ENCODE results near the gene ST6GALNAC3. TPM values are rescaled to one million over a fixed set of nuclear protein-coding genes. Genes with fewer than 3 reads are reported as not detected.

Gene ST6GALNAC3
- total RNA-seq, 1 experiment from 2014 or later, result 4.8 TPM

- no peak overlapping the region for H3K9ac ChIP-seq (ENCODE audit: low read length)
- H2AFZ ChIP-seq (ENCODE audit: low read length), result no peak overlapping the region
- DNase-seq, result no peak
- no peaks in the 10 kb centered on the region for H4K20me1 ChIP-seq (ENCODE audit: insufficient read depth, low read depth, low read length)
- no peaks in the 10 kb centered on the region for H3K9me2 ChIP-seq (replicated peaks; ENCODE audit: insufficient read depth, low read length)
- H3K9me3 ChIP-seq (ENCODE audit: low read length), result no peaks in the 10 kb centered on the region
- H3K27ac ChIP-seq (ENCODE audit: low read length), result no peak overlapping the region
- H3K4me2 ChIP-seq (ENCODE audit: low read depth, low read length, poor library complexity, severe bottlenecking), result no peak overlapping the region
- no peak overlapping the region for H3K4me3 ChIP-seq (ENCODE audit: low read length)
- H3K4me1 ChIP-seq (ENCODE audit: low read length), result peaks cover 9% of the 10 kb centered on the region
- H3K79me2 ChIP-seq (ENCODE audit: low read length), result no peaks in the 10 kb centered on the region
- no peaks in the 10 kb centered on the region for H3K36me3 ChIP-seq (ENCODE audit: insufficient read depth, low read length)
- no peaks in the 10 kb centered on the region for H3K27me3 ChIP-seq (ENCODE audit: low read length)
These were observed 5.1 kb downstream of the ST6GALNAC3 start for GRCh38 chr1:76079475-76080227.

GRCh38 chr1:76080552-76081079 lies 6.1 kb downstream of the ST6GALNAC3 start:
- no peak overlapping the region for H3K4me3 ChIP-seq (ENCODE audit: low read length)
- no peak overlapping the region for H3K27ac ChIP-seq (ENCODE audit: low read length)
- no peaks in the 10 kb centered on the region for H4K20me1 ChIP-seq (ENCODE audit: insufficient read depth, low read depth, low read length)
- DNase-seq, result no peak
- no peaks in the 10 kb centered on the region for H3K9me2 ChIP-seq (replicated peaks; ENCODE audit: insufficient read depth, low read length)
- no peak overlapping the region for H2AFZ ChIP-seq (ENCODE audit: low read length)
- no peak overlapping the region for H3K4me2 ChIP-seq (ENCODE audit: low read depth, low read length, poor library complexity, severe bottlenecking)
- H3K27me3 ChIP-seq (ENCODE audit: low read length), result no peaks in the 10 kb centered on the region
- H3K9me3 ChIP-seq (ENCODE audit: low read length), result no peaks in the 10 kb centered on the region
- no peaks in the 10 kb centered on the region for H3K36me3 ChIP-seq (ENCODE audit: insufficient read depth, low read length)
- peaks cover 5% of the 10 kb centered on the region for H3K4me1 ChIP-seq (ENCODE audit: low read length)
- H3K79me2 ChIP-seq (ENCODE audit: low read length), result no peaks in the 10 kb centered on the region
- no peak overlapping the region for H3K9ac ChIP-seq (ENCODE audit: low read length)

GRCh38 chr1:76082062-76082461 lies 7.5 kb downstream of the ST6GALNAC3 start:
- no peak overlapping the region for H3K9ac ChIP-seq (ENCODE audit: low read length)
- no peak overlapping the region for H3K4me2 ChIP-seq (ENCODE audit: low read depth, low read length, poor library complexity, severe bottlenecking)
- H3K27me3 ChIP-seq (ENCODE audit: low read length), result no peaks in the 10 kb centered on the region
- no peak overlapping the region for H3K4me3 ChIP-seq (ENCODE audit: low read length)
- H3K4me1 ChIP-seq (ENCODE audit: low read length), result no peaks in the 10 kb centered on the region
- DNase-seq, result no peak
- no peaks in the 10 kb centered on the region for H3K36me3 ChIP-seq (ENCODE audit: insufficient read depth, low read length)
- no peaks in the 10 kb centered on the region for H3K9me2 ChIP-seq (replicated peaks; ENCODE audit: insufficient read depth, low read length)
- no peaks in the 10 kb centered on the region for H4K20me1 ChIP-seq (ENCODE audit: insufficient read depth, low read depth, low read length)
- H3K27ac ChIP-seq (ENCODE audit: low read length), result no peak overlapping the region
- no peaks in the 10 kb centered on the region for H3K9me3 ChIP-seq (ENCODE audit: low read length)
- H3K79me2 ChIP-seq (ENCODE audit: low read length), result no peaks in the 10 kb centered on the region
- H2AFZ ChIP-seq (ENCODE audit: low read length), result no peak overlapping the region

GRCh38 chr1:76083189-76083588 lies 8.6 kb downstream of the ST6GALNAC3 start:
- Histone ChIP-seq H3K4me1 (ENCODE audit: low read length) (no peaks in the 10 kb centered on the region), H3K9me2 (replicated peaks; ENCODE audit: insufficient read depth, low read length) (no peaks in the 10 kb centered on the region), H3K4me2 (ENCODE audit: low read depth, low read length, poor library complexity, severe bottlenecking) (no peak overlapping the region), H2AFZ (ENCODE audit: low read length) (no peak overlapping the region), H3K27ac (ENCODE audit: low read length) (no peak overlapping the region), H3K79me2 (ENCODE audit: low read length) (no peaks in the 10 kb centered on the region), H3K36me3 (ENCODE audit: insufficient read depth, low read length) (no peaks in the 10 kb centered on the region), H3K9ac (ENCODE audit: low read length) (no peak overlapping the region), H3K9me3 (ENCODE audit: low read length) (no peaks in the 10 kb centered on the region), H4K20me1 (ENCODE audit: insufficient read depth, low read depth, low read length) (no peaks in the 10 kb centered on the region), H3K27me3 (ENCODE audit: low read length) (no peaks in the 10 kb centered on the region), H3K4me3 (ENCODE audit: low read length) (no peak overlapping the region)
- no peak for DNase-seq

- no peak overlapping the region for H3K27ac ChIP-seq (ENCODE audit: low read length)
- H3K4me2 ChIP-seq (ENCODE audit: low read depth, low read length, poor library complexity, severe bottlenecking), result no peak overlapping the region
- H3K4me3 ChIP-seq (ENCODE audit: low read length), result no peak overlapping the region
- no peaks in the 10 kb centered on the region for H3K79me2 ChIP-seq (ENCODE audit: low read length)
- no peaks in the 10 kb centered on the region for H3K4me1 ChIP-seq (ENCODE audit: low read length)
- H3K9me3 ChIP-seq (ENCODE audit: low read length), result no peaks in the 10 kb centered on the region
- no peaks in the 10 kb centered on the region for H4K20me1 ChIP-seq (ENCODE audit: insufficient read depth, low read depth, low read length)
- H3K36me3 ChIP-seq (ENCODE audit: insufficient read depth, low read length), result no peaks in the 10 kb centered on the region
- H3K27me3 ChIP-seq (ENCODE audit: low read length), result no peaks in the 10 kb centered on the region
- no peaks in the 10 kb centered on the region for H3K9me2 ChIP-seq (replicated peaks; ENCODE audit: insufficient read depth, low read length)
- no peak overlapping the region for H2AFZ ChIP-seq (ENCODE audit: low read length)
- no peak overlapping the region for H3K9ac ChIP-seq (ENCODE audit: low read length)
- no peak for DNase-seq
These were observed 9.6 kb downstream of the ST6GALNAC3 start for GRCh38 chr1:76084029-76084627.

- DNase-seq, result no peak
- no peaks in the 10 kb centered on the region for H3K36me3 ChIP-seq (ENCODE audit: insufficient read depth, low read length)
- no peaks in the 10 kb centered on the region for H3K27me3 ChIP-seq (ENCODE audit: low read length)
- no peak overlapping the region for H3K27ac ChIP-seq (ENCODE audit: low read length)
- H3K9ac ChIP-seq (ENCODE audit: low read length), result no peak overlapping the region
- no peaks in the 10 kb centered on the region for H3K9me3 ChIP-seq (ENCODE audit: low read length)
- no peak overlapping the region for H2AFZ ChIP-seq (ENCODE audit: low read length)
- no peaks in the 10 kb centered on the region for H3K4me1 ChIP-seq (ENCODE audit: low read length)
- no peaks in the 10 kb centered on the region for H3K79me2 ChIP-seq (ENCODE audit: low read length)
- H3K4me3 ChIP-seq (ENCODE audit: low read length), result no peak overlapping the region
- no peaks in the 10 kb centered on the region for H4K20me1 ChIP-seq (ENCODE audit: insufficient read depth, low read depth, low read length)
- H3K9me2 ChIP-seq (replicated peaks; ENCODE audit: insufficient read depth, low read length), result no peaks in the 10 kb centered on the region
- H3K4me2 ChIP-seq (ENCODE audit: low read depth, low read length, poor library complexity, severe bottlenecking), result no peak overlapping the region
These were observed 10.1 kb downstream of the ST6GALNAC3 start for GRCh38 chr1:76084685-76085084.

- H3K9me2 ChIP-seq (replicated peaks; ENCODE audit: insufficient read depth, low read length), result no peaks in the 10 kb centered on the region
- H3K27me3 ChIP-seq (ENCODE audit: low read length), result no peaks in the 10 kb centered on the region
- no peak overlapping the region for H3K9ac ChIP-seq (ENCODE audit: low read length)
- H3K9me3 ChIP-seq (ENCODE audit: low read length), result no peaks in the 10 kb centered on the region
- H2AFZ ChIP-seq (ENCODE audit: low read length), result no peak overlapping the region
- H3K36me3 ChIP-seq (ENCODE audit: insufficient read depth, low read length), result no peaks in the 10 kb centered on the region
- no peak overlapping the region for H3K4me3 ChIP-seq (ENCODE audit: low read length)
- no peak overlapping the region for H3K27ac ChIP-seq (ENCODE audit: low read length)
- H3K79me2 ChIP-seq (ENCODE audit: low read length), result no peaks in the 10 kb centered on the region
- no peak for DNase-seq
- no peaks in the 10 kb centered on the region for H3K4me1 ChIP-seq (ENCODE audit: low read length)
- H4K20me1 ChIP-seq (ENCODE audit: insufficient read depth, low read depth, low read length), result no peaks in the 10 kb centered on the region
- no peak overlapping the region for H3K4me2 ChIP-seq (ENCODE audit: low read depth, low read length, poor library complexity, severe bottlenecking)
These were observed 11.6 kb downstream of the ST6GALNAC3 start for GRCh38 chr1:76086109-76086508.

- Histone ChIP-seq H2AFZ (ENCODE audit: low read length) (no peak overlapping the region), H3K9me3 (ENCODE audit: low read length) (no peaks in the 10 kb centered on the region), H3K9ac (ENCODE audit: low read length) (no peak overlapping the region), H3K9me2 (replicated peaks; ENCODE audit: insufficient read depth, low read length) (no peaks in the 10 kb centered on the region), H3K4me2 (ENCODE audit: low read depth, low read length, poor library complexity, severe bottlenecking) (no peak overlapping the region), H3K27ac (ENCODE audit: low read length) (no peak overlapping the region), H3K36me3 (ENCODE audit: insufficient read depth, low read length) (no peaks in the 10 kb centered on the region), H3K4me3 (ENCODE audit: low read length) (no peak overlapping the region), H3K79me2 (ENCODE audit: low read length) (no peaks in the 10 kb centered on the region), H3K27me3 (ENCODE audit: low read length) (no peaks in the 10 kb centered on the region), H4K20me1 (ENCODE audit: insufficient read depth, low read depth, low read length) (no peaks in the 10 kb centered on the region), H3K4me1 (ENCODE audit: low read length) (no peaks in the 10 kb centered on the region)
- no peak for DNase-seq
These were observed 12.1 kb downstream of the ST6GALNAC3 start for GRCh38 chr1:76086597-76086996.
